HG02840 (cell line): ENCODE results near the gene PPM1M.

Experiments used
- ATAC-seq: cut with Tn5 transposase; IDR thresholded peaks from one replicate; pipeline ENCODE4 v1.9.1; 2021; ENCODE audit warnings: mild to moderate bottlenecking, moderate library complexity, moderate number of reproducible peaks; ENCODE audit not compliant: unreplicated experiment, low FRiP score

The PPM1M gene

GRCh38 chr3:52245322-52246263 is at the start of gene PPM1M:
PPM1M (plus strand) TSS chr3:52245759; CDS start chr3:52245825, 66 bp downstream.
- no peak for ATAC-seq

- no peak for ATAC-seq
These were observed 49.7 kb upstream of the PPM1M start for GRCh38 chr3:52195823-52196331.

- ATAC-seq = no peak
These were observed 48.6 kb upstream of the PPM1M start for GRCh38 chr3:52196977-52197376.

DNA sequence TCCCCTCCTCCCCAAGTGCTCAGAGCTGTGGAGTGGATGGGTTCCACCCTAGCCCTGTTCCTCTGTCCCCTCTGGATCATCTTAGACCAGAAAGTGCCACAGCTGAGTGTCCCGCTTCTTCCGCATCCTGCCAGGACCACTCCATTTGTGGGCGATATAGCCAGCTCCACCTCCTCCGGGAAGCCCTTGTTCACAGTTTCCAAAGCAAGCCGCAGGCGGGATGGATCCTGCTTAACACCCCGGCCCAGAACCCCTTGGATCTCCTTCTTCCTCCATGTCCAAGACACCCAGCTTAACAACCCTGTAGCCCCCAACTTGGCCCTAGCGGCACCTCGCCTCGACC is 48.1 kb upstream of the PPM1M start:
- ATAC-seq = no peak

DNA sequence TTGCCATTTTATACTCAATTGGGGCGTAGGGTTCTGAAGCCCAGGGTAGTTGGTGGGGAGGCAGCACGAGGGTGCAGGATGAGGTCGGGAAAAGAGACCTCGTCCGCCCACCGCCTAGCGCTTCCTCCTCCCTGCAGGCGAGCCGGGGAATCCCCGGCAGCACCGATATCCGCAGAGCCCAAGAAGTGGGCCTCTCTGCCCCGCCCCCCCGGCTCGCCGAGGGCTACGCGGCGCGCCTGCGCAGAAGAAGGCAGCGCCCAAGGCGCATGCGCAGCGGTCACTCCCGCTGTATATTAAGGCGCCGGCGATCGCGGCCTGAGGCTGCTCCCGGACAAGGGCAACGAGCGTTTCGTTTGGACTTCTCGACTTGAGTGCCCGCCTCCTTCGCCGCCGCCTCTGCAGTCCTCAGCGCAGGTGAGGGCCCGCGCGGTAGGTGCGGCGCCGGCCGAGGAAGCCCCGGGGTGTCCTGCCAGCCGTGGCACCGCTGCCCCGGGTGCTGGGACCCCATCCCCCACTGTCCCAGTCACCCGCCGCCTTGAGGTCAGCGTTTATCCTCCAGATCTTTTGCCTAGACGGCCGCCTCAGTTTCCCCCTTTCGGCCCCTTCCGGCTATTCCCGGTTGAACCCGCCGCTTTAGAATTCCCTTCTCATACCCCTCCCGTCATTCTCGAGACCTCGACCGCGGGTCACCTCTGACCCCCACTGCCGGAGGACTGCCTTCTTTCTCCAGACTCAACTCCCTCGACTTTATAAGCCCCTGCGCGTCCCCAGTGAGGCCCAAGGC is 47.5 kb upstream of the PPM1M start, which contains the start of gene ALAS1:
TSS of gene ALAS1 (plus strand) at position 319 of the 784 bp plus-strand sequence. CDS start 1,082 bp downstream, outside the sequence.
- peak; percentile 76 for ATAC-seq

GRCh38 chr3:52198643-52199608 is 46.6 kb upstream of the PPM1M start:
- no peak for ATAC-seq

DNA sequence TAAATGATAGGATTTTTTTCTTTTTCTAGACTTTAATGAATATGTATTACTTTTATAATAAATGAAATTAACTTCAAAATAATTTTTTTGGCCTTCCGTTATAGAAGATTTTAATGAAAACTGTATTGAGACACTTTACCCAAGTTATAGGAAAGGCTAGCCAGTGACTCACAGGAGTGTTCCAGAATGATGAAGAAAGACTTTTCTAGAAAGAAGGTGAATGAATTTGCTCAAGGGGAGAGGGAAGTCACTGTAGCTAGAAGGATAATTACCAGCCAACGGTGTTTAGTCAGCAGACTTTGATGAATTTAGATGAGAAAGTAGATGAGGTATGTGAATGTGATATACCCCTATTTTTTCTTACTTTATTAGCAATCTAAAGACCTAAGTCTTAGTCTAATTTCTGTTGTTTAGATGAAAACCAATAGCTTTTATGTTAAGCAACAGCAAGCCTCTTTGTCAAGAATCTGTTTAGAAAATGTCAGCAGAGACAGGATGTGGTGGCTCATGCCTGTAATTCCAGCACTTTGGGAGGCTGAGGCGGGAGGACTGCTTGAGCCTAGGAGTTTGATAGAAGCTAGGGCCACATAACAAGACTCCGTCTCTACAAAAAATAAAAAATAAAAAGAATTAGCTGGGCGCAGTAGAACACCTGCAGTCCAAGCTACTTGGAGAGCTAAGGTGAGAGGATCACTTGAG is 44.4 kb upstream of the PPM1M start:
- no peak for ATAC-seq

DNA sequence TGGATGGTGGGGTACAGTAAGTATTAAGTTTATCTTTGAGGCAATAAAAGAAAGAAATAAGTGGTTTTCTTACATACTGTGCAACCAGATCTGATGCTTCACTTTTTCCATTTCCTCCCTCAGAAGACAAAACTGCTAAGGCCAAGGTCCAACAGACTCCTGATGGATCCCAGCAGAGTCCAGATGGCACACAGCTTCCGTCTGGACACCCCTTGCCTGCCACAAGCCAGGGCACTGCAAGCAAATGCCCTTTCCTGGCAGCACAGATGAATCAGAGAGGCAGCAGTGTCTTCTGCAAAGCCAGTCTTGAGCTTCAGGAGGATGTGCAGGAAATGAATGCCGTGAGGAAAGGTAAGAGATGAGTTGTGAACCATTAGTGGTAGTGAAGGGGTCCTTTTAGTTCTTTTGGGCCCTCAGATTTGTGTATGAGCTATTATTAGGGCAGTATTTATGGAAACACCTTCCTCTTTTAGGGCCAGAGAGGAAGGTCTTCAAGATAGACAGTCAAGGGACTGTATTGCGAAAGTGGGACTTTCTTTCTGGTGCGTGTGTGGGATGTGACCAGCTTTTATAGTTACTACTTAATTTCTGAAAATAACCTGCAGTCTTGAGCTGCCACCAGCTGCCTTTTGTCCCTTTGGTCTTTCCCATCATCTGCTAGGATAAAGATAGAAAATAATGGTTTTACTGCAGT is 43.0 kb upstream of the PPM1M start:
- ATAC-seq = no peak

DNA sequence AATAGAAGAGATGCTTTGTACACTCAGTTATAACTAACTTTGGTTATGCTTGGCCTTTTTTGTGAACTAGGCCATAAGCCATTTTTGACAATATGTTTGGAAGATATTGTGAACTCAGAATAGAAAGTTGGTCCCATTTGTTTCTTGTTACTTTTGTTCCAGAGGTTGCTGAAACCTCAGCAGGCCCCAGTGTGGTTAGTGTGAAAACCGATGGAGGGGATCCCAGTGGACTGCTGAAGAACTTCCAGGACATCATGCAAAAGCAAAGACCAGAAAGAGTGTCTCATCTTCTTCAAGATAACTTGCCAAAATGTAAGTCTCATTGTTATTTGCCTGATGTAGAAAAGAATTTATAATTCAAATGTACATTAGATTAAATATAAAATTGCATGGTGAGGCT is 41.9 kb upstream of the PPM1M start:
- no peak for ATAC-seq

DNA sequence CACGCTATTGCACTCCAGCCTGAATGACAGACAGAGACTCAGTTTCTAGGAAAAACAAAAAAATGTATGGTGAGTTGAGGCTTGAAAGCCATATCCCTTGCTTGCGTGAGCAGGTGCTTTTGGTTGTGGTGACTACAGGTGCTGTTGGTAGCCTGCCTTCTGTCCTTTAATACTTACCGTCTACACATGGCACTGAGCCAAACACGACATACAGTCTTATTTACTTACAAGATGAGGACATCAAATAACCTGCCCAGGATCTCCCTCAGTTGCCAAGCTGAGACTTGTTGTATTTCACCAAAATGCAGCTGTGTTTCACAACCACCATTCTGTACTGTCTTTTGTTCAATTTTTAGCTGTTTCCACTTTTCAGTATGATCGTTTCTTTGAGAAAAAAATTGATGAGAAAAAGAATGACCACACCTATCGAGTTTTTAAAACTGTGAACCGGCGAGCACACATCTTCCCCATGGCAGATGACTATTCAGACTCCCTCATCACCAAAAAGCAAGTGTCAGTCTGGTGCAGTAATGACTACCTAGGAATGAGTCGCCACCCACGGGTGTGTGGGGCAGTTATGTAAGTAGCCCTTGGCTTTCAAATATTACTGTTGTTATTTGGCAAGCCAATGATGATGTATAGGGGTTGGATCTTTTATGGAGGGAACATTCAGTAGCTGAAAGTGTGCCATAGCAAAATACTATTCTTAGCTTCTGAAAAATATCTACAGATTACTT is 41.1 kb upstream of the PPM1M start:
- no peak for ATAC-seq

- ATAC-seq = no peak
These were observed 39.7 kb upstream of the PPM1M start for GRCh38 chr3:52205727-52206372.

DNA sequence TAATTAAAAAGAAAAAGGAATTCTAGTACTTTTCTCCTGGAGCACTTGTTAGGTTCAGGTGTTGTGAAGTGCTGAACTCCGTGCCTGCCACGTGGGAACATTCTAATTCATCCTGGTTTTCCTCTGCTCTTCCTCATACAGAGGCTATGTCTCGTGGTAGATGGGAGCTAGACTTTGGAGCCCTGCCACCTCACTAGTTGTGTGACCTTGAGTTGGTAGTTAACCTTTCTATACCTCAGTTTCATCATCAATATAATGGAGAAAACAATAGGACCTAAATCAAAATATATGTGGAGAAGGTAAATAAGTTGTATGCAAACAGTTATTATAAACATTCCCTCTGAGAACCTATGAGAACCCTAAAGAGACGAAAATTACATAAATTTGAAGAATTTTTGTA is 37.0 kb upstream of the PPM1M start:
- no peak for ATAC-seq

DNA sequence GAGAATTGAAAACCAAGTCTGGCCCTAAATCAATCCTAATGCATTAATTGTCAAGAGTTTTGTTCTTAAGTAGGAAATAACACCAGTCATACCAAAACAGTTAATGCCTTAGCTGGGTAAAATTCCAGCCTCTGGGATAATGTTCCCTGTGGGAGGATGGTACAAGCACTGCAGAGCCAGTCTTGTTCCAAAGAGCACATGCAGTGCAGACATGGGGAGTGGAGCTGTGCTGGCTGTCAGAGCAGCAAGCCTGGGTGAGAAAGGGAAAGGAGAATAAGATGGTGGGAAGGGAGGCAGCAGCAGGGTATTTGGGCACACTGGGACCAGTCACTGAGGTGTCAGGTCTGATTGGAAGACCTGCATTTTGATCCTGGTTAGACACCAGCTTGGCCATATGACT is 35.5 kb upstream of the PPM1M start:
- ATAC-seq = no peak

DNA sequence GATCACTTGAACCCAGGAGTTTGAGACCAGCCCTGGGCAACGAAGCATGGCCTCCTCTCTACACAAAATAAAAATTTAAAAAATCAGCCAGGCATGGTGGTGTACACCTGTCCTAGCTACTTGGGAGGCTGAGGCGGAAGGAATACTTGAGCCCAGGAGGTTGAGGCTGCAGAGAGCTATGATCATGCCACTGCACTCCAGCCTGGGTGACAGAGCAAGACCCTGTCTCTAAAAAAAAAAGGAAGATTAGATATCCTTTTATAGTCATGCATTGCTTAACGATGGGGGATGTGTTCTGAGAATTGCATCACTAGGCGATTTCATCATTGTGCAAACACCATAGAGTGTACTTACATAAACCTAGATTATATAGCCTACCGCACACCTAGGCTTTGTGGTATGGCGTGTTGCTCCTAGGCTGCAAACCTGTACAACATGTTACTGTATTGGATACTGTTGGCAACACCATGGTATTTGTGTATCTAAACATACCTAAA is 35.0 kb upstream of the PPM1M start:
- no peak for ATAC-seq

DNA sequence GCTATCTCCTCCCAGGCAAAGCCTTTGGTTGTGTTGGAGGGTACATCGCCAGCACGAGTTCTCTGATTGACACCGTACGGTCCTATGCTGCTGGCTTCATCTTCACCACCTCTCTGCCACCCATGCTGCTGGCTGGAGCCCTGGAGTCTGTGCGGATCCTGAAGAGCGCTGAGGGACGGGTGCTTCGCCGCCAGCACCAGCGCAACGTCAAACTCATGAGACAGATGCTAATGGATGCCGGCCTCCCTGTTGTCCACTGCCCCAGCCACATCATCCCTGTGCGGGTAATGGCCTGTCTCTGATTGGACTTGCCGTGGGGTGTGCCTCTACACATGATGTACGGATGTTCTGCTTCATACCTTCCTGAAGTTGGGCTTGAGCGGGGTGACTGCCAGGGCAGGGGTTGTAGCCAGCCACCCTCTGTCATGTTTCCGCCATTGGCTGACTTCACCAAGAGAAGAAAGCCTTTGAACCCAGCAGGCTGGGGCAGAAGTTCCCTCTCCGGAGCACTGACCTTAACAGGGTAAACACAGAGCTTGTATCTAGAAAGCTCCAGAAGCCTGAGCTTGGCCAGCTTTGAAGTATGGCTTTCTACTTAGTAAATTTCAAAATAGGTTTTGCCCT is 34.2 kb upstream of the PPM1M start:
- ATAC-seq = no peak

DNA sequence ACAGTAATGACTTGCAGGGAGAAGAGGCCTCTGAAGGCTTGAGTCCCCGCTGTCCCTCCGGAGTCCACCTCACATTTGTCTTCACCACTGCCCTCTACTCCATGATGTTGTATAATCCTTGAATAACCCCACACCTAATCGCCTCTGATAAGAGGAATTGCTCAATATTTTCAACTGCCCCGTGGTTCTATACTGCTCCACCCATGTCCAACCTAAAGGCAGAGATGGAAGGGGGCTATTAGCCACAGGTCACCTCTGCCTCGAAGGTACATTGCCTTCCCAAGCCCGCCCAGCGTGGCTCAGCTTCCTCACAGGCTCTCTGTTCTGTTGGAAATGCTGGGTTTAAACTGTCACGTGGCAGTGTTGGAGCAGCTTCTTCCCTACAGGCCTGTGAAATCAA is 32.6 kb upstream of the PPM1M start:
- no peak for ATAC-seq

GRCh38 chr3:52213901-52214300 is 31.7 kb upstream of the PPM1M start:
- no peak for ATAC-seq
